NT2/D1 (cell line): ENCODE results near the gene KRTAP10-9.
"Not testable (repeated sequence)": the region's sequence is repeated elsewhere in the genome, so short reads cannot be mapped to it uniquely, and the experiment has no call there.

Experiments used
- DNase-seq: peaks from one replicate; pipeline ENCODE4 v3.0.0-alpha.2; 2011; ENCODE audit warnings: low read depth, low spot score
- H3K27me3 ChIP-seq: 2 replicates; pipeline ENCODE4 v1.6.0; 2011; ENCODE audit warnings: mild to moderate bottlenecking; ENCODE audit not compliant: insufficient read length, insufficient read depth
- H3K36me3 ChIP-seq: 2 replicates; pipeline ENCODE4 v1.6.1; 2011; ENCODE audit warnings: mild to moderate bottlenecking, low read length, mixed read lengths; ENCODE audit not compliant: insufficient read depth, insufficient read length
- H3K4me1 ChIP-seq: 2 replicates; pipeline ENCODE4 v1.5.1; 2011; ENCODE audit not compliant: insufficient read depth, insufficient read length
- H3K4me3 ChIP-seq: 2 replicates; pipeline ENCODE4 v1.5.1; 2011; ENCODE audit warnings: low read depth; ENCODE audit not compliant: insufficient read length
- H3K9ac ChIP-seq: 2 replicates; pipeline ENCODE4 v1.6.0; 2011; ENCODE audit warnings: low read depth; ENCODE audit not compliant: insufficient read length
- H3K9me3 ChIP-seq: 2 replicates; pipeline ENCODE4 v1.5.1; 2011; ENCODE audit warnings: mild to moderate bottlenecking, low read length; ENCODE audit not compliant: insufficient read depth
- SUZ12 ChIP-seq: IDR thresholded peaks from 2 replicates; pipeline ENCODE4 v1.6.1; 2011; ENCODE audit not compliant: insufficient read length, insufficient read depth; ENCODE audit errors: extremely low read depth
- YY1 ChIP-seq: IDR thresholded peaks from 2 replicates; pipeline ENCODE4 v1.6.1; 2011; ENCODE audit not compliant: insufficient read length, insufficient read depth
- ZNF274 ChIP-seq: IDR thresholded peaks from 2 replicates; pipeline ENCODE4 v1.6.1; 2011; ENCODE audit warnings: mild to moderate bottlenecking, low read depth, low read length

Gene KRTAP10-9

GRCh38 chr21:44626673-44627143 lies at the start of gene KRTAP10-9:
Gene KRTAP10-9 (plus strand): TSS chr21:44627093. CDS start chr21:44627172, 79 bp downstream.
- Histone ChIP-seq H3K36me3 (no peaks in the 10 kb centered on the region), H3K9ac (peak within 1 kb of the TSS; percentile 25), H3K27me3 (no peaks in the 10 kb centered on the region), H3K4me3 (no peak within 1 kb of the TSS), H3K4me1 (peaks cover 12% of the 10 kb centered on the region), H3K9me3 (peaks cover 42% of the 10 kb centered on the region)
- no peak for DNase-seq
- TF ChIP-seq ZNF274 (no peak), SUZ12 (no peak), YY1 (no peak)

GRCh38 chr21:44578371-44579055 lies 48.4 kb upstream of the KRTAP10-9 start:
- Histone ChIP-seq H3K9ac (no peak overlapping the region), H3K9me3 (peaks cover 33% of the 10 kb centered on the region), H3K27me3 (no peaks in the 10 kb centered on the region), H3K36me3 (no peaks in the 10 kb centered on the region), H3K4me3 (no peak overlapping the region), H3K4me1 (peaks cover 5% of the 10 kb centered on the region)
- DNase-seq: no peak
- no peak for TF ChIP-seq YY1
- no peak for TF ChIP-seq ZNF274
- no peak for TF ChIP-seq SUZ12

GRCh38 chr21:44579056-44579832 lies 47.6 kb upstream of the KRTAP10-9 start:
- H3K4me1 ChIP-seq: peaks cover 5% of the 10 kb centered on the region
- H3K4me3 ChIP-seq: no peak overlapping the region
- no peak for DNase-seq
- no peaks in the 10 kb centered on the region for H3K36me3 ChIP-seq
- no peak overlapping the region for H3K9ac ChIP-seq
- H3K27me3 ChIP-seq: no peaks in the 10 kb centered on the region
- peaks cover 33% of the 10 kb centered on the region for H3K9me3 ChIP-seq
- TF ChIP-seq ZNF274 (no peak), SUZ12 (no peak), YY1 (no peak)

GRCh38 chr21:44579833-44580144 lies 47.1 kb upstream of the KRTAP10-9 start:
- DNase-seq: no peak
- H3K9ac ChIP-seq: no peak overlapping the region
- no peak overlapping the region for H3K4me3 ChIP-seq
- TF ChIP-seq YY1: no peak
- no peak for TF ChIP-seq ZNF274
- no peak for TF ChIP-seq SUZ12
- H3K4me1 ChIP-seq: peaks cover 3% of the 10 kb centered on the region
- no peaks in the 10 kb centered on the region for H3K27me3 ChIP-seq
- H3K36me3 ChIP-seq: no peaks in the 10 kb centered on the region
- peaks cover 33% of the 10 kb centered on the region for H3K9me3 ChIP-seq

GRCh38 chr21:44580231-44580821 lies 46.6 kb upstream of the KRTAP10-9 start, which contains the start of gene KRTAP10-5:
Gene KRTAP10-5 (minus strand): TSS chr21:44580604. CDS start chr21:44580578, 26 bp downstream.
- peaks cover 33% of the 10 kb centered on the region for H3K9me3 ChIP-seq
- H3K36me3 ChIP-seq, H3K27me3 ChIP-seq, H3K9ac ChIP-seq, H3K4me1 ChIP-seq, DNase-seq, H3K4me3 ChIP-seq: not testable (repeated sequence)

GRCh38 chr21:44581158-44581557 lies 45.7 kb upstream of the KRTAP10-9 start:
- H3K27me3 ChIP-seq: no peaks in the 10 kb centered on the region

GRCh38 chr21:44582055-44582454 lies 44.8 kb upstream of the KRTAP10-9 start:
- Histone ChIP-seq H3K9me3 (peaks cover 28% of the 10 kb centered on the region), H3K4me1 (peaks cover 3% of the 10 kb centered on the region), H3K4me3 (no peak overlapping the region), H3K9ac (no peak overlapping the region), H3K27me3 (no peaks in the 10 kb centered on the region), H3K36me3 (no peaks in the 10 kb centered on the region)
- no peak for DNase-seq
- TF ChIP-seq ZNF274 (no peak), SUZ12 (no peak), YY1 (no peak)

More at GRCh38 chr21:44581158-44581557, 45.7 kb upstream of the KRTAP10-9 start:
- Histone ChIP-seq H3K9ac (no peak overlapping the region), H3K9me3 (peaks cover 33% of the 10 kb centered on the region), H3K4me3 (no peak overlapping the region), H3K36me3 (no peaks in the 10 kb centered on the region), H3K4me1 (peaks cover 3% of the 10 kb centered on the region)
- TF ChIP-seq YY1 (no peak), ZNF274 (no peak), SUZ12 (no peak)
- no peak for DNase-seq
